Activated CD4-positive, alpha-beta T cell treated with anti-CD3 and anti-CD28 coated beads for 1 hour (primary cell): ENCODE measurements around the gene CNNM3.

ENCODE experiments used
- DNase-seq: peaks from one replicate; pipeline ENCODE4 v3.0.0-alpha.2; 2020

Gene CNNM3

DNA sequence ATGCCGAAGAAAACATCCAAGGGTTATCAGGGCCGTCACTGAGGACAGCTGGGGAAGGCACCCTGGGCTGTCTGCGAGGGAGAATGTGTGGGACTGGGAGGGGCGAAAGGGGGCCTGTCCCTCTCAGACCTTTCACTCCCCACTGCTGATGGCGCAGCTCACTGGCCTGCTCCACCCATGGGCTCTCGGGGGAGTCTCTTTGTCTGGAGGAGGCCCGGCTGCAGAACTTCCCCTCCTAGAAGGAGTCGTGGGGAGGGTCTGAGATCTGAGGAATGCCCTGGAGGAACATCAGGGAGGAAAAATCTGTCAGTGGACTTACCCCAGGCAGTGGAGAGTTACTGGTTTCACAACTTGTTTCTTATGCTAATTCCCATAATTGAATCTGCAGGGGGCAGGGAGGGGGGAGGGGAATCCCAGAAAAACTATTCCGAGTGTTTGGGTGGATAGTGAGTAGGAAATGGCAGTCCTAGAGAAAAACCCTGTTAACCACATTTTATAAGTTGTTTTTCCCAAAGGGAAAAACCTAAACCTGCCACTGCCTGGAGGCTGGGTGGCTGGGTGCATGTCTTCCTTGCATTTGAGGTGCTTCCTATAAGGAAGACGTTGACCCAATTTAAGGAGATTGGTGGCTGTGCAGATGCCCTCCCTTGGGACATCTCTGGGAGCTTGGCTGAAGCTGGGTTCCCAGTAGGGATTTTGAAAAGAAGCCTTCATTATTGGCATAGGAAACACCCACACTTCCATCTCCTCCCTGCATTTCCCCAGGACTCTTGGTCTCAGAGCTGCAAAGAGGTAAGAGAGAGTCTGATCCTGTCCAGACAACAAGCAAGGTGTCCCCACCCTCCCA lies 65.5 kb downstream of the CNNM3 start:
- no peak for DNase-seq

DNA sequence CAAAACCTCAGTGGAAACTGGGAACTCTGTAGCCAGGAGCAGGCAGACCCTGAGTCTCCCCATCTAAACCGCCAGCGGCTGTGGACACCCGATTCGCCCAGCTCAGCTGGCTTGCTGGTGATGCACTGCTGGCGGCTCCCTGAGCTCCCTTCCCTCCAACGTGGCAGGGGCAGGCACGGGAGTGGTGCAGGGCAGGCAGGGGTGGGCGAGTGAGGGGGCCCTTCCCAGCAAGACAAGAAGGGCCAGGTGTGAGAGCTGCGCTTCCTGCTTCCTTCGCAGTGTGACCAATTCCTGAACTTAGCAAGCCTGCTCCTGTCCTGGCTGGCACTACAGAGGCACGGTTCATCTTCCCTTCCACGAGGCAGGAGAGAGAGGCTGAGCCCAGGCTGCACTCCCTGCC lies 66.2 kb downstream of the CNNM3 start:
- DNase-seq: no peak

DNA sequence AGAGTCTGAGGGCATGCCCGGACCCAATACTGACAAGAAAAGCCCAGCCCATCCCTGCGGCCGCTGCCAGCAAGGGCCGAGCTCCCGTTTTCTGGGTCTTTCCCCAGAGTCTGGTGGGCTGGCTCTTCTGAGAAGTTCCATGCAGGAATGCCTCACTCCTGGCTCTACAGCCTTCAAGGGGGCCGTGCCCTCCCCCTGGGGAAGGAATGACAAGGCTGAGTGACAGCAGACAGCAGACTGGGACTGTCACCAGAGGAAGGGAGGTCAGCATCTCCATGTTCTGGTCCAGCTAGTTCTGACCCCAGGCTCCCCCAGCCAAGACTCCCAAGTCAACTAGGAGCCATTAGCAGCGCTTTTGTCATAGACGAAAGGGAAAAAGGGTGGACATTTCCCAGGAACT lies 66.8 kb downstream of the CNNM3 start:
- no peak for DNase-seq

DNA sequence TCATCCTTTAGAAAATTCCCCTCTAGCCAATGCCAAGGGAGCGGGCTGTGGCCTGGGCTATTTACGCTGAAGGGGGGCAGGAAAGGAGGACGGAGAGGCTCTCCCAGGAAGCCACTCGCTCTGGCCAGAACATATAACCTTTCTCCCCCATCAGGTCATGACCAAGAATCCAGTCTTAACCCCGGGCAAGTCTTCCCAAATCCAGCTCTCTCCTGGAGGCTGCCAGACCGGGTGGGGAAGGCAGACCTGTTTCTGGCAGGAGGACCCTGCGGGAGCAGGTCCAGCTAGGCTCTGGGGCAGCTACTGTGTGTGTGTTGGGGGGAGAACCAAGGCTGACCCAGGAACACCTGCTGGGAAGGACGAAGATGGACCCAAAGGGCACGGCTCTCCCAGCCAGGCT lies 67.2 kb downstream of the CNNM3 start:
- DNase-seq: no peak
